Naive thymus-derived CD4-positive, alpha-beta T cell (primary cell): ENCODE results near the gene ABR. TPM values are rescaled to one million over a fixed set of nuclear protein-coding genes. Genes with fewer than 3 reads are reported as not detected.
"Not testable (repeated sequence)": the region's sequence is repeated elsewhere in the genome, so short reads cannot be mapped to it uniquely, and the experiment has no call there.

Source experiments
- ATAC-seq: fragments of 150-1000 bp; cut with Tn5 transposase; 2 replicates; pipeline ENCODE4 v1.10.0; 2021; ENCODE audit warnings: mild to moderate bottlenecking, moderate library complexity
- CTCF ChIA-PET: fragments of 350-600 bp; sonication (Branson Sonifier 250); formaldehyde crosslinking; loops from one replicate; lab custom pipeline; 2021; ENCODE audit warnings: antibody characterized with exemption; lab: Charles Lee
- POLR2A ChIA-PET: fragments of 350-600 bp; sonication (Branson Sonifier 250); formaldehyde crosslinking; loops from one replicate; lab custom pipeline; 2021; ENCODE audit warnings: antibody characterized with exemption, inconsistent platforms; lab: Charles Lee
- DNase-seq, 9 donors: peaks; one replicate each; pipeline versions ENCODE4 v3.0.0 to v3.0.0-alpha.2; 2020 to 2022; ENCODE audit warnings: mixed read lengths in 1 of 9
- H3K27ac ChIP-seq: one replicate; pipeline ENCODE4 v1.7.0; 2013; ENCODE audit warnings: mild to moderate bottlenecking, low read depth, low read length, moderate library complexity
- H3K27me3 ChIP-seq, 2 donors: one replicate each; pipeline ENCODE4 v1.7.0; 2013; ENCODE audit warnings: low read length in 2 of 2, mild to moderate bottlenecking in 2 of 2, moderate library complexity in 2 of 2; ENCODE audit not compliant: control insufficient read depth in 2 of 2, insufficient read depth in 2 of 2
- H3K36me3 ChIP-seq, 3 experiments: 1 replicate in 2 of 3; 2 replicates in 1 of 3; pipeline ENCODE4 v1.7.0; 2013; ENCODE audit warnings: low read length in 3 of 3, mild to moderate bottlenecking in 3 of 3, moderate library complexity in 1 of 3; ENCODE audit not compliant: insufficient read depth in 3 of 3, control insufficient read depth in 2 of 3
- H3K4me1 ChIP-seq, 2 donors: one replicate each; pipeline ENCODE4 v1.7.0; 2013; ENCODE audit warnings: low read length in 2 of 2, mild to moderate bottlenecking in 2 of 2, moderate library complexity in 1 of 2; ENCODE audit not compliant: control insufficient read depth in 2 of 2, insufficient read depth in 2 of 2
- H3K4me3 ChIP-seq: 2 replicates; pipeline ENCODE4 v1.7.0; 2013; ENCODE audit warnings: mild to moderate bottlenecking, low read length
- H3K9me3 ChIP-seq, 3 experiments: 1 replicate in 2 of 3; 2 replicates in 1 of 3; pipeline ENCODE4 v1.7.0; 2013; ENCODE audit warnings: low read length in 3 of 3; ENCODE audit not compliant: control insufficient read depth in 2 of 3
- H3K27ac Mint-ChIP-seq, 9 donors: one replicate each; pipeline ENCODE4 v1.8.0; 2020 to 2022; ENCODE audit warnings: mixed read lengths in 9 of 9, mild to moderate bottlenecking in 8 of 9, moderate library complexity in 5 of 9, inconsistent platforms in 2 of 9
- H3K27me3 Mint-ChIP-seq, 5 donors: one replicate each; pipeline ENCODE4 v1.8.0; 2021 to 2022; ENCODE audit warnings: mixed read lengths in 5 of 5, mild to moderate bottlenecking in 1 of 5
- H3K36me3 Mint-ChIP-seq, 5 donors: one replicate each; pipeline ENCODE4 v1.8.0; 2020 to 2022; ENCODE audit warnings: mixed read lengths in 5 of 5, mild to moderate bottlenecking in 3 of 5, inconsistent platforms in 1 of 5
- H3K4me1 Mint-ChIP-seq, 7 donors: one replicate each; pipeline ENCODE4 v1.8.0; 2020 to 2022; ENCODE audit warnings: mixed read lengths in 7 of 7, mild to moderate bottlenecking in 3 of 7, inconsistent platforms in 1 of 7
- H3K4me3 Mint-ChIP-seq, 10 donors: one replicate each; pipeline ENCODE4 v1.8.0; 2020 to 2022; ENCODE audit warnings: mild to moderate bottlenecking in 10 of 10, mixed read lengths in 10 of 10, moderate library complexity in 6 of 10, inconsistent platforms in 2 of 10
- H3K9me3 Mint-ChIP-seq, 11 donors: one replicate each; pipeline ENCODE4 v1.8.0; 2020 to 2022; ENCODE audit warnings: mixed read lengths in 11 of 11, mild to moderate bottlenecking in 4 of 11, inconsistent platforms in 1 of 11, moderate library complexity in 1 of 11
- intact Hi-C, 2 donors: fragments of 100-400 bp; cut with micrococcal nuclease; formaldehyde crosslinking; loops; one replicate each; pipeline ENCODE4 v1.15.1; 2023
- polyA plus RNA-seq, 2 donors: library from polyadenylated mRNA; unstranded; fragments of 300-500 nt; fragmentation: Illumina TruSeq; gene quantifications; one replicate each; pipeline ENCODE4 v1.2.3, GENCODE V29; 2021
- total RNA-seq, 6 experiments: library from RNA in 5 of 6; stranded (reverse) in 5 of 6; gene quantifications; 1 replicate in 5 of 6; 2 replicates in 1 of 6; pipeline ENCODE4 v1.2.3 and lab custom pipeline; 2021 to 2026

ABR gene
- total and polyA plus RNA-seq, 7 experiments from 2014 or later: 13.1 to 152 (median 139) TPM

GRCh38 chr17:1137465-1137894 is 42.3 kb downstream of the ABR start:
- no peak overlapping the region for H3K4me3 ChIP-seq
- H3K4me1 ChIP-seq: no peaks in the 10 kb centered on the region
- DNase-seq (peak in 5 of 9 donors; percentile 13 to 51 (median 16)), ATAC-seq (peak; percentile 66)
- peaks cover 0 to 1% (median 0%) of the 10 kb centered on the region in 7 donors for H3K4me1 Mint-ChIP-seq
- no peaks in the 10 kb centered on the region for H3K9me3 ChIP-seq
- H3K27me3 Mint-ChIP-seq: no peaks in the 10 kb centered on the region
- intact Hi-C loops: no loop called here
- H3K36me3 ChIP-seq: no peaks in the 10 kb centered on the region
- CTCF ChIA-PET: no interaction called here
- POLR2A ChIA-PET: no interaction called here
- no peak overlapping the region for H3K27ac Mint-ChIP-seq
- H3K27me3 ChIP-seq: no peaks in the 10 kb centered on the region
- H3K36me3 Mint-ChIP-seq: no peaks in the 10 kb centered on the region
- peak overlapping the region in 5 of 10 donors; percentile 16 to 40 (median 33) for H3K4me3 Mint-ChIP-seq
- no peaks in the 10 kb centered on the region for H3K9me3 Mint-ChIP-seq
- H3K27ac ChIP-seq: no peak overlapping the region

GRCh38 chr17:1136748-1137147 is 43.0 kb downstream of the ABR start:
- H3K9me3 ChIP-seq: no peaks in the 10 kb centered on the region
- no peak for ATAC-seq
- DNase-seq: no peak
- no peaks in the 10 kb centered on the region for H3K27me3 ChIP-seq
- intact Hi-C loops: no loop called here
- ChIA-PET CTCF (no interaction called here), POLR2A (no interaction called here)
- no peak overlapping the region for H3K4me3 Mint-ChIP-seq
- H3K36me3 Mint-ChIP-seq: no peaks in the 10 kb centered on the region
- H3K9me3 Mint-ChIP-seq: no peaks in the 10 kb centered on the region
- H3K4me1 Mint-ChIP-seq: peaks cover 0 to 3% (median 0%) of the 10 kb centered on the region in 7 donors
- no peak overlapping the region for H3K27ac Mint-ChIP-seq
- no peak overlapping the region for H3K27ac ChIP-seq
- H3K4me1 ChIP-seq: no peaks in the 10 kb centered on the region
- H3K27me3 Mint-ChIP-seq: no peaks in the 10 kb centered on the region
- no peak overlapping the region for H3K4me3 ChIP-seq
- H3K36me3 ChIP-seq: no peaks in the 10 kb centered on the region

GRCh38 chr17:1134634-1135324 is 45.0 kb downstream of the ABR start:
- Mint-ChIP-seq H3K4me1 (peaks cover 0 to 3% (median 0%) of the 10 kb centered on the region in 7 donors), H3K4me3 (no peak overlapping the region), H3K27ac (peak overlapping the region in 1 of 9 donors; percentile 22), H3K27me3 (no peaks in the 10 kb centered on the region), H3K36me3 (no peaks in the 10 kb centered on the region), H3K9me3 (no peaks in the 10 kb centered on the region)
- H3K9me3 ChIP-seq: no peaks in the 10 kb centered on the region
- no peaks in the 10 kb centered on the region for H3K27me3 ChIP-seq
- H3K27ac ChIP-seq: no peak overlapping the region
- DNase-seq: no peak
- H3K36me3 ChIP-seq: no peaks in the 10 kb centered on the region
- H3K4me1 ChIP-seq: no peaks in the 10 kb centered on the region
- H3K4me3 ChIP-seq: no peak overlapping the region
- CTCF ChIA-PET: interaction anchor here (0.6 kb wide), 1 partner anchor 76 kb away, joined by 3 read pairs; no protein-coding TSS in a partner anchor
- intact Hi-C loops: no loop called here
- no peak for ATAC-seq
- POLR2A ChIA-PET: interaction anchor here (0.7 kb wide), 1 partner anchor 10 kb away, joined by 3 read pairs; no protein-coding TSS in a partner anchor

- Histone ChIP-seq H3K9me3 (no peaks in the 10 kb centered on the region), H3K27me3 (no peaks in the 10 kb centered on the region), H3K27ac (no peak overlapping the region), H3K4me3 (no peak overlapping the region), H3K36me3 (no peaks in the 10 kb centered on the region), H3K4me1 (no peaks in the 10 kb centered on the region)
- ATAC-seq: no peak
- intact Hi-C loops: no loop called here
- Mint-ChIP-seq H3K27me3 (no peaks in the 10 kb centered on the region), H3K36me3 (peaks cover 0 to 4% (median 0%) of the 10 kb centered on the region in 5 donors), H3K4me3 (no peak overlapping the region), H3K4me1 (peaks cover 0 to 3% (median 0%) of the 10 kb centered on the region in 7 donors), H3K27ac (no peak overlapping the region), H3K9me3 (peaks cover 0 to 8% (median 0%) of the 10 kb centered on the region in 11 donors)
- DNase-seq: no peak
- ChIA-PET POLR2A (no interaction called here), CTCF (no interaction called here)
These were observed 49.6 kb downstream of the ABR start for GRCh38 chr17:1130191-1130590.

- H3K9me3 ChIP-seq, H3K27me3 ChIP-seq, H3K36me3 Mint-ChIP-seq, H3K9me3 Mint-ChIP-seq, ATAC-seq, H3K4me1 Mint-ChIP-seq, H3K4me3 ChIP-seq, H3K27ac Mint-ChIP-seq, H3K4me1 ChIP-seq, CTCF ChIA-PET, H3K36me3 ChIP-seq, H3K27me3 Mint-ChIP-seq, DNase-seq, POLR2A ChIA-PET, H3K27ac ChIP-seq, intact Hi-C loops, H3K4me3 Mint-ChIP-seq: not testable (repeated sequence)
These were observed 51.3 kb downstream of the ABR start for GRCh38 chr17:1128463-1128862.

GRCh38 chr17:1126801-1127550 is 52.8 kb downstream of the ABR start:
- Histone ChIP-seq H3K27me3 (no peaks in the 10 kb centered on the region), H3K36me3 (no peaks in the 10 kb centered on the region), H3K27ac (no peak overlapping the region), H3K4me1 (peaks cover 5 to 8% of the 10 kb centered on the region in 2 donors), H3K9me3 (no peaks in the 10 kb centered on the region), H3K4me3 (no peak overlapping the region)
- DNase-seq: no peak
- no peak for ATAC-seq
- intact Hi-C loops: no loop called here
- ChIA-PET CTCF (no interaction called here), POLR2A (no interaction called here)
- Mint-ChIP-seq H3K9me3 (peaks cover 0 to 8% (median 0%) of the 10 kb centered on the region in 11 donors), H3K36me3 (peaks cover 0 to 4% (median 0%) of the 10 kb centered on the region in 5 donors), H3K4me1 (peaks cover 0 to 8% (median 6%) of the 10 kb centered on the region in 7 donors), H3K4me3 (no peak overlapping the region), H3K27me3 (no peaks in the 10 kb centered on the region), H3K27ac (no peak overlapping the region)
